NB4 (cell line): ENCODE data around the gene BPTF.

ENCODE experiments used
- DNase-seq: peaks from one replicate; pipeline ENCODE4 v3.0.0; 2010; ENCODE audit warnings: low read depth
- H3K4me3 ChIP-seq: one replicate; pipeline ENCODE4 v1.5.1; 2011; ENCODE audit warnings: mild to moderate bottlenecking, low read depth, low read length, moderate library complexity
- CTCF ChIP-seq: IDR thresholded peaks from one replicate; pipeline ENCODE4 v1.5.1; 2012; ENCODE audit warnings: low read depth, low read length
- MAX ChIP-seq: IDR thresholded peaks from 2 replicates; pipeline ENCODE4 v1.6.1; 2011; ENCODE audit warnings: low read depth, low read length
- MYC ChIP-seq: IDR thresholded peaks from 2 replicates; pipeline ENCODE4 v1.6.1; 2011; ENCODE audit warnings: low read depth, low read length
- POLR2A ChIP-seq: IDR thresholded peaks from 2 replicates; pipeline ENCODE4 v1.6.1; 2011; ENCODE audit warnings: mild to moderate bottlenecking; ENCODE audit not compliant: insufficient read length; ENCODE audit errors: extremely low read depth

Gene BPTF

GRCh38 chr17:67931227-67931626, 105.9 kb downstream of the BPTF start:
- TF ChIP-seq POLR2A (no peak), MAX (no peak), CTCF (no peak), MYC (no peak)
- no peak for DNase-seq
- H3K4me3 ChIP-seq, result no peak overlapping the region

GRCh38 chr17:67942810-67943209, 117.5 kb downstream of the BPTF start:
- peak; percentile 32 for DNase-seq
- H3K4me3 ChIP-seq, result no peak overlapping the region
- TF ChIP-seq CTCF, result peak; percentile 47
- TF ChIP-seq MYC, result no peak
- no peak for TF ChIP-seq MAX
- TF ChIP-seq POLR2A, result no peak

GRCh38 chr17:67944035-67944434, 118.7 kb downstream of the BPTF start:
- no peak overlapping the region for H3K4me3 ChIP-seq
- DNase-seq, result no peak
- TF ChIP-seq POLR2A, result no peak
- no peak for TF ChIP-seq MAX
- no peak for TF ChIP-seq CTCF
- TF ChIP-seq MYC, result no peak

GRCh38 chr17:67946513-67946912, 121.2 kb downstream of the BPTF start:
- no peak overlapping the region for H3K4me3 ChIP-seq
- TF ChIP-seq MYC, result no peak
- no peak for TF ChIP-seq MAX
- TF ChIP-seq POLR2A, result no peak
- no peak for TF ChIP-seq CTCF
- DNase-seq, result no peak

- no peak overlapping the region for H3K4me3 ChIP-seq
- DNase-seq, result no peak
- TF ChIP-seq CTCF, result no peak
- no peak for TF ChIP-seq MYC
- no peak for TF ChIP-seq MAX
- TF ChIP-seq POLR2A, result no peak
Observed at GRCh38 chr17:67947325-67947813, 122.1 kb downstream of the BPTF start.
